Activated CD8-positive, alpha-beta memory T cell treated with anti-CD3 and anti-CD28 coated beads, Interleukin-2, amount 50 U/mL, for 48 hours (primary cell): ENCODE data around the gene C1S.

Source experiments
- DNase-seq: peaks from one replicate; pipeline ENCODE4 v3.0.0-alpha.2; 2020

C1S gene

GRCh38 chr12:7107636-7108002 is 47.1 kb downstream of the C1S start:
- DNase-seq: no peak

DNA sequence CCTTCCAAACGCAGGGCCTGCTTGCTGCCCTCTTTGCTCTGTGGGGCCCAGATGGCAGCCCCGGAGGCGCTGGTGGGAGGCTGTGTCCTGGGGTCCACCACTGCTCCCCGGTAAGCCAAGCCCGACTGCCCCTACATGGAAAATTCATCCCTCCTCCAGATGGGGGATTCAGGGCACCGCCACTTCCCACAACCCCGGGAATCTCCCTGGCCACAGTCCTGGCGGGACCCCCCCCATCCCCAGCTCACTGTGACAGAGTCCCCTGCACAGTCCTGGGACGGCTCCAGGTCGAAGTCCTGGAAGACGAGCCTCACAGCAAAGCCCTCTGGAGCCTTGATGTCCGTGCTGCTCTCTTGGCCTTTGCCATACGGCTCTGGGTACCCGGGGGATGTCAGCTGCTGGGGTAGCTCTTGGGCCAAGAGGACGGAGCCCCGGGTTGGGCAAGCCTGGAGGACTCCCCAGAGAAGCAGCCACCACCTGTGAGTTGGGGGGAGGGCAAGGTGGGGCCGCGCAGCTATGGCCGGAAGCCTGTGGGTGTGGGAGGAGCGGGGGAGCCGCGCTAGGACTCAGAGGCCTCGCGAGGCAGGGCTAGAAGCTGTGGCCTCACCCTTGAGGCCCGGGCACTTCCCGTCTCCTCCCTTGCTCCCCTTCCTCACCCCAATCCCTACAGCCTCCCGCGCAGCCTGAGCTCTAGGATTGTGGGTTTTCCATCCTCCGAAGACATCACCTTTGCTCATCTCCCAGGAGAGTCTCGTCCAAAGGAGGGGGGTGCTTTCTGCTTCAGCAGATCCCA is 47.7 kb downstream of the C1S start:
- peak; percentile 86 for DNase-seq

GRCh38 chr12:7108796-7109571 is 48.5 kb downstream of the C1S start, which contains the start of gene C1RL:
Gene C1RL, minus strand, starts transcription at chr12:7109214. Its CDS starts 34 bp downstream, at chr12:7109180.
- DNase-seq: peak; percentile 98

GRCh38 chr12:7109572-7109920 is 49.0 kb downstream of the C1S start:
- no peak for DNase-seq

GRCh38 chr12:7110661-7111060 is 50.1 kb downstream of the C1S start:
- no peak for DNase-seq

- DNase-seq: no peak
Measured at GRCh38 chr12:7112041-7112440, 51.5 kb downstream of the C1S start.

GRCh38 chr12:7113389-7113871 is 52.9 kb downstream of the C1S start:
- no peak for DNase-seq

GRCh38 chr12:7114008-7114407 is 53.5 kb downstream of the C1S start:
- DNase-seq: no peak

GRCh38 chr12:7114851-7115250 is 54.3 kb downstream of the C1S start:
- no peak for DNase-seq

- no peak for DNase-seq
Measured at GRCh38 chr12:7116196-7116595, 55.7 kb downstream of the C1S start.

DNA sequence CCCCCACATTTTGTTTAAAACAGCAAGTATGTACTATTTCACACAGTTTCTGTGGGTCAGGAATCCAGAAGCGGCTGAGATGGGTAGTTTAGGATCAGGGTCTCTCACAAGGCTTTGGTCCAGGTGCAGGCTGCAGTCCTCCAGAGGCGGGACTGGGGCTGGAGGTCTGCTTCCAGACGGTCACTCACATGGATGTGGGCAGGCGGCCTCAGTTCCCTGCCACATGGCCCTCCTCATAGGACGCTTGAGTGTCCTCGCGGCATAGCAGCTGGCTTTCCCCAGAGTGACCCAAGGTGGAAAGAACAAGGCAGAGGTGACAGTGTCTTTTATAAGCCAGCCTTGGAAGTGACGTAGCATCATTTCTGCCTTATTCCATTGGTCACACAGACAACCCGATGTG is 56.4 kb downstream of the C1S start:
- no peak for DNase-seq

DNA sequence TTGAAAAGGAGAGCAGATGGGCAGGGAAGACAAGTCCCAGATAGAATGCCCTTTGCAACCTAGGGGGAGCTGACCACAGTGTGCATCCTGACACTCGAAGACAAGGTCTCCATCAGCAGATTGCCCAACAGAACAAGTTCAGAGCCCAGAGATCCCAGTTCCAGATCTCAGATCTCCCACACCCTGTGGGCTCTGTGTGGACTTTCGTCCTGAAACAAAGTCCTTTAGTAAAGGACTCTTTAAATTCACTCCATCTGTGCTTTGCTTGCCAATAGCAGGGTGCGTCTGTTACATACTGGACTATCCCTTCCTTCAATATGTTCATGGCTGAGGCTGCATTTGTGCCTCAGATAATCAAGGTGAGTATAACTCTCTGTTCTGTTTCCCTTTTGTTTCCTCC is 57.2 kb downstream of the C1S start:
- DNase-seq: no peak

DNA sequence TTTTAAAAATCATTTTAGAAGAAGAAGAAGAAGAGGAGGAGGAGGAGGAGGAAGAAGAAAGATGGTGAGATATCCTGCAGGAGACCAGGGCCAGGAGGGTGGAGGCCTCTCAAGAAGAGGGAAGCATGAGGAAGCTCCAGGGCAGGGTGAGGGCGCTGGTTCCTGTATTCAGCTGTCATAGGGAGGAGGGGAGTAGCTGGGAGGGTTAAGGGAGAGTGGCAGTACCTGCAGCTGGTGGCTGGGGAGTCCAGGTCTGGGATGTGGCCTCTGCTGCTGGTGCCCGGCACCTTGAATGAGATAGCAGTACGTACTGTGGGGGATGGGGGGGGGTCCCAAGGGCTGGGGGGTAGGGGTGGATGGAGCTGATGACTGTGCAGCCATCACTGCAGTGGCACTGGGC is 58.4 kb downstream of the C1S start:
- DNase-seq: no peak

DNA sequence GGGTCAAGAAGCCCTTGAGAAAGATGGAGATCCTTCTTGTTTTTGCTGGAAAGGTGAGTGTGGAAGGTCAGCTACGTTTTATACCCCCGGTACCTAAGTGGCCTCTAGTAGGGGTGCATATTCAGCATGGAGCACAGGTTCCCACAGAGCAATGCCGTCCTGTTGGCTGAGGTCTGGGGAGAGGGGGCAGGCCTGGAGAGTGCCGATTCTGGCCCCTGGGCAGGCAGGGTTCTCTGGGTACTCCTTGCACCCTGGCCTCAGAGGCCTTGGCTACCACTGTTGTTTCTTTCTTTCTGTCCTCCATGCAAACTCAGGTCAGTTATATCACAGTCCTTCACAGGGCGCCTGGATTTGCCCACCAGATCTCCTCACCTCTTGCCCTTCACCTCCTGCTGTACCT is 59.6 kb downstream of the C1S start:
- DNase-seq: no peak
